ENCODE measurements around the gene FOXO6. TPM values are rescaled to one million over a fixed set of nuclear protein-coding genes. Genes with fewer than 3 reads are reported as not detected.
A peak's percentile ranks its signal among the peaks of the same experiment; 100 is the strongest.

FOXO6 gene
- total and polyA plus RNA-seq, 10 of the 15 experiments (the other 5 are each of a cell fraction or from before 2014, with no cell fraction given): 0.37 TPM; not detected in 9

GRCh38 chr1:41343790-41344699 is 17.2 kb upstream of the FOXO6 start:
- ChIA-PET SMC1A (ENCODE audit: uncharacterized antibody, unreplicated experiment) (interaction anchor here (0.7 to 1.8 kb wide), 7 partner anchors 9 to 101 kb away, joined by 3 to 9 read pairs (median 3); no protein-coding TSS in a partner anchor), RAD21 (ENCODE audit: unreplicated experiment) (interaction anchor here (0.7 to 1.3 kb wide), 4 partner anchors 9 to 73 kb away, joined by 3 read pairs; no protein-coding TSS in a partner anchor), POLR2A (interaction anchor here (0.7 kb wide), 1 partner anchor 11 kb away, joined by 3 read pairs; no protein-coding TSS in a partner anchor), CTCF (interaction anchor here (0.8 to 4.3 kb wide), 6 partner anchors 9 to 71 kb away, joined by 3 to 21 read pairs (median 4); partner anchors contain the start of gene FOXO6)
- Histone ChIP-seq H3K79me2 (ENCODE audit: control insufficient read depth, insufficient read depth, low read length) (no peaks in the 10 kb centered on the region), H4K20me1 (ENCODE audit: control insufficient read depth, insufficient read depth) (no peaks in the 10 kb centered on the region), H3K9ac (ENCODE audit: control insufficient read depth, insufficient read depth, low read length) (no peak overlapping the region), H3K36me3 (ENCODE audit: control insufficient read depth in 2 of 2, insufficient read depth in 2 of 2, low read length in 1 of 2) (no peaks in the 10 kb centered on the region), H3K4me2 (ENCODE audit: control insufficient read depth, insufficient read depth) (no peak overlapping the region), H3K4me3 (no peak overlapping the region), H3K27me3 (replicated peaks in 1 of 2; ENCODE audit: control insufficient read depth in 2 of 2, insufficient read depth in 2 of 2, low read length in 1 of 2) (no peaks in the 10 kb centered on the region), H3K27ac (ENCODE audit: control insufficient read depth, insufficient read depth) (no peak overlapping the region), H3K9me3 (replicated peaks; ENCODE audit: control insufficient read depth, insufficient read depth, low read length) (no peaks in the 10 kb centered on the region; the same call in 2 of the 3 replicates), H3K4me1 (ENCODE audit: control insufficient read depth, insufficient read depth, low read length) (peaks cover 9% of the 10 kb centered on the region), H2AFZ (ENCODE audit: control insufficient read depth, low read depth, low read length) (0 out of 2 replicates have a peak overlapping the region, but pooled peaks have one; percentile 8)
- peak; percentile 9 for DNase-seq (ENCODE audit: low read depth, low spot score)
- peak; percentile 72 for ATAC-seq
- in situ Hi-C loops (cut with MboI): no loop called here
- intact Hi-C loops (cut with micrococcal nuclease; ENCODE audit: unreplicated experiment): no loop called here
- FAIRE-seq: no peak
- WGBS (ENCODE audit: insufficient coverage, insufficient replicate concordance, low lambda C conversion rate, missing lambda C conversion rate): 36% methylated on average over 17 of the region's 17 CpGs
- TF ChIP-seq, protein P1, sequence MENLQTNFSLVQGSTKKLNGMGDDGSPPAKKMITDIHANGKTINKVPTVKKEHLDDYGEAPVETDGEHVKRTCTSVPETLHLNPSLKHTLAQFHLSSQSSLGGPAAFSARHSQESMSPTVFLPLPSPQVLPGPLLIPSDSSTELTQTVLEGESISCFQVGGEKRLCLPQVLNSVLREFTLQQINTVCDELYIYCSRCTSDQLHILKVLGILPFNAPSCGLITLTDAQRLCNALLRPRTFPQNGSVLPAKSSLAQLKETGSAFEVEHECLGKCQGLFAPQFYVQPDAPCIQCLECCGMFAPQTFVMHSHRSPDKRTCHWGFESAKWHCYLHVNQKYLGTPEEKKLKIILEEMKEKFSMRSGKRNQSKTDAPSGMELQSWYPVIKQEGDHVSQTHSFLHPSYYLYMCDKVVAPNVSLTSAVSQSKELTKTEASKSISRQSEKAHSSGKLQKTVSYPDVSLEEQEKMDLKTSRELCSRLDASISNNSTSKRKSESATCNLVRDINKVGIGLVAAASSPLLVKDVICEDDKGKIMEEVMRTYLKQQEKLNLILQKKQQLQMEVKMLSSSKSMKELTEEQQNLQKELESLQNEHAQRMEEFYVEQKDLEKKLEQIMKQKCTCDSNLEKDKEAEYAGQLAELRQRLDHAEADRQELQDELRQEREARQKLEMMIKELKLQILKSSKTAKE (IDR thresholded peaks at IDR 0.05; ENCODE audit: low read depth, poor library complexity, severe bottlenecking): no peak
- TF ChIP-seq BCLAF1 (IDR thresholded peaks at IDR 0.05) (no peak), NFYA (IDR thresholded peaks at IDR 0.05; ENCODE audit: borderline replicate concordance, low read depth, low read length) (no peak), IKZF2 (IDR thresholded peaks at IDR 0.05) (peak in 1 of 2 experiments; percentile 51; a peak in 1 of 4 replicates)
- TF ChIP-seq, protein P2, sequence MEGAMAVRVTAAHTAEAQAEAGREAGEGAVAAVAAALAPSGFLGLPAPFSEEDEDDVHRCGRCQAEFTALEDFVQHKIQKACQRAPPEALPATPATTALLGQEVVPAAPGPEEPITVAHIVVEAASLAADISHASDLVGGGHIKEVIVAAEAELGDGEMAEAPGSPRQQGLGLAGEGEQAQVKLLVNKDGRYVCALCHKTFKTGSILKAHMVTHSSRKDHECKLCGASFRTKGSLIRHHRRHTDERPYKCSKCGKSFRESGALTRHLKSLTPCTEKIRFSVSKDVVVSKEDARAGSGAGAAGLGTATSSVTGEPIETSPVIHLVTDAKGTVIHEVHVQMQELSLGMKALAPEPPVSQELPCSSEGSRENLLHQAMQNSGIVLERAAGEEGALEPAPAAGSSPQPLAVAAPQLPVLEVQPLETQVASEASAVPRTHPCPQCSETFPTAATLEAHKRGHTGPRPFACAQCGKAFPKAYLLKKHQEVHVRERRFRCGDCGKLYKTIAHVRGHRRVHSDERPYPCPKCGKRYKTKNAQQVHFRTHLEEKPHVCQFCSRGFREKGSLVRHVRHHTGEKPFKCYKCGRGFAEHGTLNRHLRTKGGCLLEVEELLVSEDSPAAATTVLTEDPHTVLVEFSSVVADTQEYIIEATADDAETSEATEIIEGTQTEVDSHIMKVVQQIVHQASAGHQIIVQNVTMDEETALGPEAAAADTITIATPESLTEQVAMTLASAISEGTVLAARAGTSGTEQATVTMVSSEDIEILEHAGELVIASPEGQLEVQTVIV (IDR thresholded peaks at IDR 0.05; ENCODE audit: borderline replicate concordance, partially characterized antibody): no peak
- no TSS peak for BruUV-seq (replicated peaks)
